NB4 (cell line): ENCODE results near the gene CHN1.

Experiments used
- TF ChIP-seq, protein P1 (sequence below): IDR thresholded peaks from 2 replicates; pipeline ENCODE4 v1.6.1; 2011; ENCODE audit warnings: low read depth, low read length
- TF ChIP-seq, protein P2 (sequence below): IDR thresholded peaks from one replicate; pipeline ENCODE4 v1.5.1; 2012; ENCODE audit warnings: low read depth, low read length

DNA sequence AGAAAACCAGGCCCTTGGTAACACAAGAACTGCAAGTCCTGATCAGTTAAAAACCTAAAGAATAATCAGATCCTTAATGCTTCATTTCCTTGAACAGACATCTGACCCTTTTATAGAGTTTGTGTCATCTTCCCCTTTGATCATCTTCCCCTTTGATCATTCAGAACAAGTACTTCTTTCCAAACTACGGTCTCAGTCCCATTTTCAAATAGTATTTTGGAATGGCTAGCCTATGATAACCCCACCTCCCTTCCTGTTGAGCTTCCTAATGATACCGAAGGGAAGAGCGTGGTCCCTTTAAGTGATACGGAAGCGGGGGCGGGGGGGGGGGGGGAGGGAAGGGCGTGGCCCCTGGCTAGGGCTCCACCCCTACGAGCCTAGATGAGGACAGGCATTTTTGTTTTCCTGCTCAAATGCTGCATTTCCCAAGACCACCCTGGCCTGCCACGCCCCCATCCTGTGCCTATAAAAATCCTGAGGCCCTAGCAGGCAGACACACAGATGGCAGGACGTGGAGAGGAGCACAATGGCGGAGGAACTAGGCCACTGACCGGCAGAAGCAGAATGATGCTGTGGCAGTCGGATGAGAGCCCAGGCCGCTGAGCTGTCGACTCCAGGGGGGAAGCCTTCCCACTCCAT is 216.8 kb downstream of the CHN1 start:
- TF ChIP-seq, protein P1, sequence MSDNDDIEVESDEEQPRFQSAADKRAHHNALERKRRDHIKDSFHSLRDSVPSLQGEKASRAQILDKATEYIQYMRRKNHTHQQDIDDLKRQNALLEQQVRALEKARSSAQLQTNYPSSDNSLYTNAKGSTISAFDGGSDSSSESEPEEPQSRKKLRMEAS, result no peak
- TF ChIP-seq, protein P2, sequence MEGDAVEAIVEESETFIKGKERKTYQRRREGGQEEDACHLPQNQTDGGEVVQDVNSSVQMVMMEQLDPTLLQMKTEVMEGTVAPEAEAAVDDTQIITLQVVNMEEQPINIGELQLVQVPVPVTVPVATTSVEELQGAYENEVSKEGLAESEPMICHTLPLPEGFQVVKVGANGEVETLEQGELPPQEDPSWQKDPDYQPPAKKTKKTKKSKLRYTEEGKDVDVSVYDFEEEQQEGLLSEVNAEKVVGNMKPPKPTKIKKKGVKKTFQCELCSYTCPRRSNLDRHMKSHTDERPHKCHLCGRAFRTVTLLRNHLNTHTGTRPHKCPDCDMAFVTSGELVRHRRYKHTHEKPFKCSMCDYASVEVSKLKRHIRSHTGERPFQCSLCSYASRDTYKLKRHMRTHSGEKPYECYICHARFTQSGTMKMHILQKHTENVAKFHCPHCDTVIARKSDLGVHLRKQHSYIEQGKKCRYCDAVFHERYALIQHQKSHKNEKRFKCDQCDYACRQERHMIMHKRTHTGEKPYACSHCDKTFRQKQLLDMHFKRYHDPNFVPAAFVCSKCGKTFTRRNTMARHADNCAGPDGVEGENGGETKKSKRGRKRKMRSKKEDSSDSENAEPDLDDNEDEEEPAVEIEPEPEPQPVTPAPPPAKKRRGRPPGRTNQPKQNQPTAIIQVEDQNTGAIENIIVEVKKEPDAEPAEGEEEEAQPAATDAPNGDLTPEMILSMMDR, result no peak
